ENCODE data around the gene HOXD10. TPM values are rescaled to one million over a fixed set of nuclear protein-coding genes. Genes with fewer than 3 reads are reported as not detected.

Gene HOXD10
- total and polyA plus RNA-seq, 7 donors: 0.03 to 0.04 TPM; not detected in 5

- H3K4me1 ChIP-seq: peaks cover 32% of the 10 kb centered on the region
- ATAC-seq: no peak
- H3K36me3 ChIP-seq (ENCODE audit: insufficient read depth in 1 of 2, low read depth in 1 of 2): no peaks in the 10 kb centered on the region
- WGBS, 3 donors: 5 to 16% (median 14%) methylated on average over 2 of the region's 2 CpGs
- H3K9me3 ChIP-seq: no peaks in the 10 kb centered on the region
- no peak for TF ChIP-seq CTCF (IDR thresholded peaks at IDR 0.05)
- H3K4me3 ChIP-seq: peak overlapping the region; percentile 89
- intact Hi-C loops (cut with DNase I): loop anchor here in 1 of 2 donors (5.0 kb wide), 1 partner anchor 400 kb away; no protein-coding TSS in a partner anchor
- H3K27ac ChIP-seq: peak overlapping the region; percentile 93
- no peak for DNase-seq
- H3K27me3 ChIP-seq (ENCODE audit: insufficient read depth in 3 of 3, low read length in 2 of 3): no peaks in the 10 kb centered on the region
Measured at GRCh38 chr2:176137252-176137580, 20.6 kb downstream of the HOXD10 start.

GRCh38 chr2:176137906-176138305 is 21.3 kb downstream of the HOXD10 start:
- Histone ChIP-seq H3K9me3 (no peaks in the 10 kb centered on the region), H3K4me3 (peak overlapping the region; percentile 89), H3K27ac (peak overlapping the region; percentile 93), H3K36me3 (ENCODE audit: insufficient read depth in 1 of 2, low read depth in 1 of 2) (no peaks in the 10 kb centered on the region), H3K4me1 (peaks cover 30% of the 10 kb centered on the region), H3K27me3 (ENCODE audit: insufficient read depth in 3 of 3, low read length in 2 of 3) (no peaks in the 10 kb centered on the region)
- ATAC-seq (no peak), DNase-seq (no peak)
- 48 to 59% (median 57%) methylated on average over 8 of the region's 8 CpGs for WGBS, 3 donors
- intact Hi-C loops (cut with DNase I): loop anchor here in 1 of 2 donors (5.0 kb wide), 1 partner anchor 399 kb away; no protein-coding TSS in a partner anchor
- no peak for TF ChIP-seq CTCF (IDR thresholded peaks at IDR 0.05)

- TF ChIP-seq CTCF (IDR thresholded peaks at IDR 0.05): no peak
- H3K27ac ChIP-seq: peak overlapping the region; percentile 93
- DNase-seq: no peak
- H3K9me3 ChIP-seq: no peaks in the 10 kb centered on the region
- H3K27me3 ChIP-seq (ENCODE audit: insufficient read depth in 3 of 3, low read length in 2 of 3): no peaks in the 10 kb centered on the region
- no peaks in the 10 kb centered on the region for H3K36me3 ChIP-seq (ENCODE audit: insufficient read depth in 1 of 2, low read depth in 1 of 2)
- 26 to 32% (median 31%) methylated on average over 14 of the region's 14 CpGs for WGBS, 3 donors
- intact Hi-C loops (cut with DNase I): loop anchor here in 1 of 2 donors (5.0 kb wide), 1 partner anchor 399 kb away; no protein-coding TSS in a partner anchor
- ATAC-seq: no peak
- peaks cover 24% of the 10 kb centered on the region for H3K4me1 ChIP-seq
- peak overlapping the region; percentile 89 for H3K4me3 ChIP-seq
Measured at GRCh38 chr2:176138526-176138922, 21.9 kb downstream of the HOXD10 start.

- Histone ChIP-seq H3K9me3 (no peaks in the 10 kb centered on the region), H3K4me3 (peak overlapping the region; percentile 89), H3K27ac (peak overlapping the region; percentile 93), H3K36me3 (ENCODE audit: insufficient read depth in 1 of 2, low read depth in 1 of 2) (no peaks in the 10 kb centered on the region), H3K4me1 (peaks cover 22% of the 10 kb centered on the region), H3K27me3 (ENCODE audit: insufficient read depth in 3 of 3, low read length in 2 of 3) (no peaks in the 10 kb centered on the region)
- peak in 1 of 2 donors; percentile 51 for DNase-seq
- ATAC-seq: peak in 2 of 4 donors; percentile 29 to 31
- 24 to 32% (median 27%) methylated on average over 28 of the region's 28 CpGs for WGBS, 3 donors
- intact Hi-C loops (cut with DNase I): loop anchor here in 1 of 2 donors (5.0 kb wide), 1 partner anchor 398 kb away; no protein-coding TSS in a partner anchor
- no peak for TF ChIP-seq CTCF (IDR thresholded peaks at IDR 0.05)
Measured at GRCh38 chr2:176138923-176139660, 22.5 kb downstream of the HOXD10 start.

All from psoas muscle (tissue), 8 donors.